GM23248 (cell line): Measurements from ENCODE around the gene LRRC37A.
"Not testable (repeated sequence)": the region's sequence is repeated elsewhere in the genome, so short reads cannot be mapped to it uniquely, and the experiment has no call there.

Experiments
- EZH2 ChIP-seq: fragments of 200-600 bp; sonication (generic); IDR thresholded peaks from 2 replicates; pipeline ENCODE4 v1.6.1; 2018; ENCODE audit warnings: antibody characterized with exemption, mild to moderate bottlenecking; ENCODE audit not compliant: insufficient read depth, poor library complexity, severe bottlenecking
- EZH2phosphoT487 ChIP-seq: fragments of 200-600 bp; sonication (generic); IDR thresholded peaks from 2 replicates; pipeline ENCODE4 v1.6.1; 2018; ENCODE audit warnings: antibody characterized with exemption, moderate library complexity, mild to moderate bottlenecking, low read depth; ENCODE audit not compliant: insufficient read depth

GRCh38 chr17:46249153-46249552, 45.8 kb upstream of the LRRC37A start:
- TF ChIP-seq EZH2, EZH2phosphoT487: not testable (repeated sequence)
